Glomerular visceral epithelial cell (primary cell): ENCODE results near the gene LIPJ.

Experiments used
- DNase-seq: peaks from one replicate; pipeline ENCODE4 v3.0.0-alpha.2; 2016; ENCODE audit errors: extremely low spot score

LIPJ gene

DNA sequence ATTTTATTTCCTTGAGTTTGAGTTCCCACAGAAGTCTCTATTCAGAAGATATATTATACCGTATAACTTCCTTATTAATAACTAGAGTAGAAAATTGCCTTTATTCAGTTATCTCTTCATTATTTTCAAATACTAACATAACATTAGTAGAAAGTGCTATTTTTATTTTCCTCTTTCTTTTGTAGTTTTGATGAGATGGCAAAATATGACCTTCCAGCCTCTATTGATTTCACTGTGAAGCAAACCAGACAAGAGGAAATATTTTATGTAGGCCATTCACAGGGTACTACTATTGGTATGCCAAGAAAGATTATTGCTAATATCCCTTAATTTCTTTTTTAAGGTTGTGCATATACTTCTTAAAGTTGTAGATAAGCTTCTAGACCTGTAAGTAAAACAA, 7.9 kb downstream of the LIPJ start:
- no peak for DNase-seq

DNA sequence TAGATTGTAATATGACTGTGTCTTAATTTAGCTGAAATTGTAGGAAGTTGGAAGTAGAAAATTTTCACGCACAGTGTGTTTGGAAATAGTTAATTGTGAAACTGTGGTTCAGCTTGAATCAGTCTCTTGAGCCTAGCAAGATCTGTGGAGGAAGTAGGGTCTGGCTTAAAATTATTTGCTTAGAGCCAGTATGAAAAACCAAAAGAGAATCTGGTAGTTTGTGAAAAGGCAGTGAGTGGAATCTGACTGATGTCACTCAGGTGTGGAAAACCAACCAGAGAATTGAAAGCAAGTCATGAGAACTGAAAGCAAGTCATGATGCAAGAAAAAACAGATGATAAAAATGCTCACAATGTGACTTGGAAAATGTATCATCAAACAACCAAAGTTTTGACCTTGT, 11.5 kb downstream of the LIPJ start:
- DNase-seq, result no peak

GRCh38 chr10:88608052-88608732, 21.6 kb downstream of the LIPJ start:
- no peak for DNase-seq

- no peak for DNase-seq
Measured at GRCh38 chr10:88608780-88609179, 22.2 kb downstream of the LIPJ start.

DNA sequence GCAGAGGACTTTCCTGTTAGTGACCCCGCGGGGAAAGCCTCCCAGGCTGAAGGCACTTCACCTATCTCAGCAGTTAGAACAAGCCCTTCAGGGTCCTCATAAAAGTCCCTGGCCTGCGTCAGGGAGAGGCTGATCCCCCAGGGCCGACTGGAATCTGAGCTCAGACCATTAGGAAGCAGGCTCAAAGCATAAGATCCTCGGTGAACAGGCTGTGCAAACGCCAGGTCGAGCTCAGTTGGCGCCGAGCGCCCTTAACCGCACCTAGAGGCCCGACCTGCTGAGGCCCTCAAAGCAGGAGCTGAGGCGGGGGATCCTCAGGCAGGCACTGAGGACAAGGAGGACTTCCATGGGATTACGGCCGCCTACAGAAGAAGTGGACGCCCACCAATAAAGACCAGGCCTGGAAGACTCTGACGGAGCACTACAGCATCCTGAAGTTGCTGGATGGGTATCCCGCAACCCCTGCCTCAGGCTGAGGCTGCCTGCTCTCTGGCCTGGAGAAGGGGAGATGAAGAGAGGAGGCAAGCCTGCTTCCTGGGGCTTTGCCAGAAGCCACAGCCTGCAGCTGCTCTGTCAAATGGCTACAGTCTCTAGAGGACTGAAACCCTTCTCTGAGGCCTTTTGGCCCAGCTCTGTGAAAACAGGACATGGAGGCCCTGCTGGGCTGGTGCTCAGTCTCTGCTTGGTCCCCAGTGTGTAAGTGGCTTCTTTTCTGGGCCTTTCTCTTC, 29.9 kb downstream of the LIPJ start:
- DNase-seq, result no peak

DNA sequence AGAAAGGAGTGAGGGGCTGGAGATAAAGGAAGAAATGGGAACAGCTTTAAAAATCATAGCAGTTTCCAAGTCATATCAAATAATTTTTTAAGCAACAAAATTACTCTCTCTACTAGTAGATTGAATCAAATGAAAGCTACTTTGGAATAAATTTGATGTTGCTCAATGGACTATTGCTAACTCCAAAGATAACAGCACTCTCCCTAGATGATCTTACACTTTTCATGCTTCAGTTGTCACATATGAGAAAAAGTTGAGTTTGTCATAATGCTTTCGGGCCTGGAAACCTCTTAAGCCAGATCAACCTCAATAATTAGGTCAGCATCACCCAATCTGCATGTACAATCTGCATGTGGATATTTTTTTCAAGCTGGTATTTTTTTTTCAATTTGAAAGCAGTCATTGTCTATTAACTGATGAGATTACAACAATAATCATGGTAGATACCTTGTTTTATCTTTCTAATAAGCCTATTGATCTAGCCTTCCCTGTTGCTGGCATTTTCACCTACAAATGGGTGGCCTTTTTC, 31.3 kb downstream of the LIPJ start:
- no peak for DNase-seq

DNA sequence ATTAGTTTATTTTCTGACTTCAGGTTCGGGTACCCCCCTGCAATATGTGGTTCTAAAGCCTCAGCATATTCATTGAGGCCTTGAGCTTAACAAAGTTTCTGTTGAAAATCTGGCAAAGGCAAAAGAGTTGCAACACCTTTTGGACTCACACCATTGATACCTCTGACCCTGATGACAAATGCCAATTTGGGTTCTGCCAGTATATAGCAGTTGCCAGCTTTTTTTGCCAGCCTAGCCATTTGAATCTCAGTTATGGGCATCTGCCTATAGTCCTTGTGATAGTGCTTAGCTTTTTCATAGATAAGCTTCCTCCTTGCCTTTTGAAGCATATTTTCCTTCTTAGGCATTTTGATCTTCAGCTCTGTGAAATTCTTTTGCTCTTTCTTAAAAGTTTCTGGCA, 31.9 kb downstream of the LIPJ start:
- no peak for DNase-seq

DNA sequence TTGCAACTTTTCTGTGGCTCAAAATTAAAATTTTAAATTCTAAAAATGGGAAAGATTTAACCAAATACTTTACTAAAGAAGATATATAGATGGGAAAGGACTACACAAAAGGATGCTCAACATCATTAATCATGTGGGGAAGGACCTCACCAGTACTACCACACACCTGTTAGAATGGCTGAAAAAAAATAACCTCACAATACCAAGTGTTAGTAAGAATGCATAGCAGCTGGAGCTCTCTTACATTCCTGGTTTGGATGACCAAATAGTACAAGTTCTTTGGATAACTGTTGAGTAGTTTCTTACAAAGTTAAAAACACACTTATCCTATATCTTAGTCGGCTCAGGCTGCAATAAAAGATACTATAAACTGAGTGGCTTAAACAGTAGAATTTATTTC, 33.9 kb downstream of the LIPJ start:
- no peak for DNase-seq

DNA sequence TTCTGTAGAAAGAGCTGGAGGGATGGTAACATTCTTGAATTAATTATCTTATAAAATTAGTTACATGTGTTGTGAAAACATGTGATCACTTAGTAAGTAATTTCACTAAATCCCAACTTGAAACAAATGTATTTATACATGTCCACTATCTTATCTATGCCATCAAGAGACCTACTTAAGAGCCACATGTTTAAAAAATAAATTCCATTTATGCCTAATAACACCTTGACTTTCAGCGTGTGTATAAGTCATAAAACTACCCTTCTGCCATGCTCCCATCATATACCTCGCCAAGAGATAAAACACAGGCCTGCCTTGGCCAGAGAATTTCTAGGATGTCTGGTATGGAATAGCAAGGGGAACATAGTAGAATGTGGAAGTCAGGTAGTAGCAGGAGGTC, 37.3 kb downstream of the LIPJ start:
- no peak for DNase-seq

GRCh38 chr10:88624840-88625239, 38.3 kb downstream of the LIPJ start:
- DNase-seq, result no peak

GRCh38 chr10:88640186-88640585, 53.6 kb downstream of the LIPJ start:
- DNase-seq, result no peak

- DNase-seq, result no peak
Measured at GRCh38 chr10:88642209-88642608, 55.6 kb downstream of the LIPJ start.

DNA sequence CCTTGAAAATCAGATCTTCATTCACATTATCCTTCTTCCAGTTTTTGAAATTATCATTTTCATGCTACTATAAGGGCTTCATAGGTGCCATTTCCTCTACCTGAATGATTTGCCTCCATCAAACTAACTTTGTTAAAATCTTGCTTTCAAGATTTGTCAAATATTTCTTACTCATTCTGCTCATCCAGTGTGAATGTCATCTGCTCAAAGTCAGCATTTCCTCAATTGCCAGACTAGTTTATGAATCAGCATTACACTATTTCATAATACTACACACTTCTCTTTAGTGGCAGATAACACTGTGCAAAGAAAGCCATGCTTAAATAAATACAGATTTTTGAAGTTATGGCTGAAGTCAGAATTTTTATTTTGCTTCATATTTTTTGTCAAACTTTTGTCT, 56.4 kb downstream of the LIPJ start:
- DNase-seq, result no peak

DNA sequence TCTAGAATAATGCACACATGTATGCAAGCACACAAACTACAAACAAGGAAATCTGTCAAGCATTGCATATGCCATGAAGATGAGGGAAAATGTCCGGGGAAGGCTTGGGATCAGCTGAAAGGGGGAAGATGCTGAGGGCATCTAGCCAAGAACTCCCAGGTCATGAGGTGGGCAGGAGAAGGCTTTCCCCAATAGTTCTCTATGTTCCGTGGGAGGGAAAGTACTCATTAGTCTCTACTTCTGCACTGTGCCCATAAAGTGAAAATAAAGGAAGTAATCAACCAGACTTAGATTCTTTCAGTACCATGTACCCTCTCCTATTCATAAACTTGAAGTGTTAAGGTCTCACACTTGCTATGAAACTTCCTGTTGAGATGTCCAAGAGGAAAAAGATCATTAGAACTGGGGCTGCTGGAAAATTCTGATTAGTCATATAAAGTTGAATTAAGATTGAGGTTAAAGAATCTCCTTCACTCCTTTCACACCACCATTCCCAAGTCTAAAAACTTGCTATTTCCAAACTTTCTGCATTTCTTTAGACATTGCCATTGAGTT, 60.6 kb downstream of the LIPJ start:
- DNase-seq, result no peak

DNA sequence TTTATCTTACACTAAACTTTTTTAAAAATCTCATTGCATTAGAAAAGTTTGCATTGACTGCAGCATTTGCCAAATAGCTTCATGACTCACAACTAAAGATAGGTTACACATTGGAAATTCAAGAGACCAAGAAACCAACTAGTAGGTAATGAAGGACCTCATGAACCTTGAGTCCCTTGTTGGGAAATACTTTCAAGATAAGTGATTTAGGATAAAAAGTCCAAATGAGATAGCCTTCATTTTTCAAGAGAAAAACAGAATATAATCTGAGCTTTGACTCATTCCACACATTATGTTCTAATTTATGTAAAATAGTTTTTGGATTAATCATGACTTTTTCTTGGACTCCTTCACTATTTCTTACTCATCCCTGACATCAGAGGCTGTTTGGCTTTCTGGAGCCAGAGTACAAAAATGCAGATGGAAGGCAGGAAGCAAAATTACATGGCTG, 64.6 kb downstream of the LIPJ start:
- DNase-seq, result peak; percentile 51

- DNase-seq, result no peak
Measured at GRCh38 chr10:88652616-88653015, 66.1 kb downstream of the LIPJ start.
